ENCODE data around the gene CENPB. TPM values are rescaled to one million over a fixed set of nuclear protein-coding genes. Genes with fewer than 3 reads are reported as not detected.

The CENPB gene
- total RNA-seq, 4 donors from 2014 or later, result 64.8 to 94.9 (median 80.8) TPM

DNA sequence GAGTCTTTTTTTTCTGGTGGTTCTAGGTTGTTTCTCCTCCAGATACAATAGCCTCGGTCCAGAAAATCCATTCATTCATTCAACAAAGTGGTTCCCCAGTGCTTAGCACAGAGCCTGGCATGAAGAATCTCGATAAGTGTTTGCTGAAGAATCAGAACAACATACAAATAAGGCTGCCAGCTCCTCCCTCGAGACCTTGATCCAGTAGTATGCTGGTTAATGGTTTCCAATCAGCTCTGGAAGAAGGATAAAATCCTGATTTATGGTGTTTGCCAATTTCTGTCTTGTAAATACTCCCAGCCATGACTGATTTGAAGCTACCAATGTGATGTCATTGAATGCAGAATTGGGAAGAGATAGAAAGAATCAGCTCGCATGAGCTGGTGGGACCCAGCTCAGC is 50.8 kb downstream of the CENPB start:
- Histone ChIP-seq H3K36me3 (no peaks in the 10 kb centered on the region), H3K27me3 (no peaks in the 10 kb centered on the region), H3K4me1 (peaks cover 8 to 40% of the 10 kb centered on the region in 2 donors), H3K27ac (no peak overlapping the region), H3K9me3 (no peaks in the 10 kb centered on the region), H3K4me3 (replicated peaks in 1 of 3) (no peak overlapping the region)
- no peak for TF ChIP-seq CTCF (IDR thresholded peaks at IDR 0.05)
- no peak for TF ChIP-seq POLR2A (IDR thresholded peaks at IDR 0.05)
- 83 to 94% methylated on average over 4 of the region's 4 CpGs for WGBS, 2 donors
- DNase-seq, result no peak
- intact Hi-C loops (cut with DNase I), result no loop called here

DNA sequence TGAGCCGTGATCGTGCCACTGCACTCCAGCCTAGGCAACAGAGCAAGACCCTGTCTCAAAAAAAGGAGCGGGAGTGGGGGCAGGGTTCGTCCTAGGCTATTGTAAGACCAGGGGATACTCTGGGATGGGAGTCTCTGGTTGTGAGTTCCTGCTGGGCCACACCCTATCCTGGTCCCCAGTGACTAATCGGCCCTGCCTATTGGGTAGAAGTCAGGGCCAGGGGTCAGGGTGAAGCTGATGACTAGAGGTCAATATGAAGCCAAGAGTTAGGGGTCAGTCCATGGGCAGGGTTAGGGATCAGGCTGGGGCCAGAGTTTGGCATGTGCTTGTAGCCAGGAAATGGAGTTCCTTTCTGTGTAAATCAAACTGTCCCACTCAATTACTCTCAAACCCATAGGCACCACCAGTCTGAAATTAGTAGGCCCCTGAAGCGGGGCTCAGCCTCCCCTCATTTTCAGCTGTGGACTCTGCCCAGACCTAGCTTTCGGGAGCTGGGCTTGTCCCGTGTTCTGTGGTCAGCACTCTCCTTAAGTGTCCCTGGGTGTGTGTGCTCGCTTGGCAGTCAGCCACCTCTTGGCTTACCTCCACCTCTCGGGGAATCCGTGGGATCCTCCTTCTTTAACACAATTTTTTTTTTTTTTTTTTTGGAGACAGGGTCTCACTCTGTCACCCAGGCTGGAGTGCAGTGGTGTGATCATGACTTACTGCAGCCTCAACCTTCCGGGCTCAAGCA is 52.3 kb downstream of the CENPB start:
- Histone ChIP-seq H3K4me1 (peaks cover 8 to 29% of the 10 kb centered on the region in 2 donors), H3K27ac (peak overlapping the region in 2 of 3 donors; percentile 1 to 61), H3K9me3 (no peaks in the 10 kb centered on the region), H3K36me3 (no peaks in the 10 kb centered on the region), H3K4me3 (replicated peaks in 1 of 3) (no peak overlapping the region), H3K27me3 (no peaks in the 10 kb centered on the region)
- intact Hi-C loops (cut with DNase I), result no loop called here
- TF ChIP-seq POLR2A (IDR thresholded peaks at IDR 0.05) (no peak), CTCF (IDR thresholded peaks at IDR 0.05) (no peak)
- WGBS, 2 donors, result 39 to 40% methylated on average over 12 of the region's 12 CpGs
- DNase-seq, result peak; percentile 90 to 93

Other genes starting within 250 kb of the CENPB start
- 1 to 10 TPM in 2 of 4 donors, under 1 TPM in 1, not detected in 1; 0.81 to 3.0 (median 3.0) TPM for gene GFRA4, start 123.3 kb downstream of the CENPB start, total RNA-seq
- gene ADAM33, start 104.7 kb downstream of the CENPB start, total RNA-seq, result 10 to 100 TPM in 2 of 4 donors, 1 to 10 TPM in 2; 9.1 to 24.5 (median 12.6) TPM
- 1 to 10 TPM; 2.6 to 9.1 (median 5.0) TPM for gene SIGLEC1, start 74.1 kb downstream of the CENPB start, total RNA-seq
- gene HSPA12B, start 54.1 kb downstream of the CENPB start, total RNA-seq, result 10 to 100 TPM in 2 of 4 donors, 1 to 10 TPM in 2; 7.3 to 19.4 (median 13.1) TPM
- gene ADISSP, start 19.0 kb downstream of the CENPB start, total RNA-seq, result 10 to 100 TPM; 11.6 to 17.0 (median 16.3) TPM
- gene SPEF1, start 5.3 kb downstream of the CENPB start, total RNA-seq, result 1 to 10 TPM in 3 of 4 donors, under 1 TPM in 1; 0.13 to 2.5 (median 2.0) TPM
- 10 to 100 TPM; 23.7 to 43.9 (median 27.8) TPM for gene CDC25B, start 9.6 kb upstream of the CENPB start, total RNA-seq
- 10 to 100 TPM; 16.0 to 46.3 (median 35.0) TPM for gene AP5S1, start 33.8 kb upstream of the CENPB start, total RNA-seq
- 10 to 100 TPM; 30.4 to 52.3 (median 39.0) TPM for gene MAVS, start 60.1 kb upstream of the CENPB start, total RNA-seq
- gene PANK2, start 102.6 kb upstream of the CENPB start, total RNA-seq, result 10 to 100 TPM; 52.3 to 63.4 (median 61.4) TPM
- 10 to 100 TPM; 21.7 to 32.6 (median 30.9) TPM for gene RNF24, start 228.8 kb upstream of the CENPB start, total RNA-seq

All from thyroid gland (tissue), 4 donors.